A549 (cell line): ENCODE measurements around the gene CDH4.

Experiments used
- CEBPB ChIP-seq, 2 experiments: fragments of >200 bp in 1 of 2; sonication (Bioruptor Twin) in 1 of 2; formaldehyde crosslinking in 1 of 2; IDR thresholded peaks; 2 replicates each; pipeline ENCODE4 v1.6.1; 2012 to 2016
- MAX ChIP-seq: IDR thresholded peaks from 2 replicates; pipeline ENCODE4 v1.6.1; 2012

GRCh38 chr20:61819921-61820825, 568.1 kb downstream of the CDH4 start:
- TF ChIP-seq CEBPB (IDR thresholded peaks at IDR 0.05) (no peak), MAX (no peak)
